GM13976 (cell line): ENCODE results near the gene TMEM238.
"Not testable (repeated sequence)": the region's sequence is repeated elsewhere in the genome, so short reads cannot be mapped to it uniquely, and the experiment has no call there.

Source experiments
- DNase-seq: peaks from one replicate; pipeline ENCODE4 v3.0.0; 2012; ENCODE audit warnings: low spot score
- in situ Hi-C: fragments of 300-500 bp; cut with MboI; formaldehyde crosslinking; loops from one replicate; pipeline ENCODE4 v1.12.0; 2022; ENCODE audit warnings: low sequenced_read_pairs, mixed read lengths, inconsistent platforms; ENCODE audit not compliant: unreplicated experiment
- TF ChIP-seq, protein P1 (sequence below): IDR thresholded peaks from 2 replicates; pipeline ENCODE4 v1.5.1; 2012; ENCODE audit warnings: borderline replicate concordance, mild to moderate bottlenecking; ENCODE audit not compliant: insufficient read depth; ENCODE audit errors: extremely low read depth, missing control alignments, control extremely low read depth

Gene TMEM238

DNA sequence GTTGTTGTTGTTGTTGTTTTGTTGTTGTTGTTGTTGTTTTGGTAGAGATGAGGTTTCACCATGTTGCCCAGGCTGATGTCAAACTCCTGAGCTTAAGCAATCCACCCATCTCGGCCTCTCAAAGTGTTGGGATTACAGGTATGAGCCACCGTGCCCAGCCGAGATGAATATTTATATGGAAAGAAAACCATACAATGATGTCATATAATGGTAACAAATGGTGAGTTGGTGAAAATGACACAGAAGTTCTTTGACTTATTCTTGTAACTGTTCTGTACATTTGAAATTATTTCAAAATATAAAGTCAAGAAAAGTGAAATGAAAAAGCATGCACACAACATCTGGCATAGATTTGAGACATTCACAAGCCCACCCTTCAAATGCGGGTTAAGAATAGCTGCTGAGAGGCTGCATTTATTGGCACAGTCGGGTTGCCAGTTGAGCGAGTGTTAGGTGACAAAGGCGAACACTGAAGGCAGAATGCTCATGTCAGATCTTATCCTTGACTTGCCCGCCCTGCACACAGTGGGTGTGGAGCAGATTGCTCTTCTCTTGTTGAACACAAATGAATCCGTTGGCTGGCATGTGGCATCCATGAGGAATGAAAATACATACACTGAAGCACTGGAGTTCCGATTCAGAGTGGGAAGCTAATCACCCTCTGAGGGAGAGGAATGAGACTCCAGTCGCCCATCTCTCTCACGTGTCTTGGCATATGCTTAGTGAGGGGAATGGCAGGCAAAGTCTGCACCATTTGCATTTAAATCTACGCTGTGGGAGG, 39.3 kb upstream of the TMEM238 start:
- DNase-seq = no peak
- in situ Hi-C loops = no loop called here
- TF ChIP-seq, protein P1, sequence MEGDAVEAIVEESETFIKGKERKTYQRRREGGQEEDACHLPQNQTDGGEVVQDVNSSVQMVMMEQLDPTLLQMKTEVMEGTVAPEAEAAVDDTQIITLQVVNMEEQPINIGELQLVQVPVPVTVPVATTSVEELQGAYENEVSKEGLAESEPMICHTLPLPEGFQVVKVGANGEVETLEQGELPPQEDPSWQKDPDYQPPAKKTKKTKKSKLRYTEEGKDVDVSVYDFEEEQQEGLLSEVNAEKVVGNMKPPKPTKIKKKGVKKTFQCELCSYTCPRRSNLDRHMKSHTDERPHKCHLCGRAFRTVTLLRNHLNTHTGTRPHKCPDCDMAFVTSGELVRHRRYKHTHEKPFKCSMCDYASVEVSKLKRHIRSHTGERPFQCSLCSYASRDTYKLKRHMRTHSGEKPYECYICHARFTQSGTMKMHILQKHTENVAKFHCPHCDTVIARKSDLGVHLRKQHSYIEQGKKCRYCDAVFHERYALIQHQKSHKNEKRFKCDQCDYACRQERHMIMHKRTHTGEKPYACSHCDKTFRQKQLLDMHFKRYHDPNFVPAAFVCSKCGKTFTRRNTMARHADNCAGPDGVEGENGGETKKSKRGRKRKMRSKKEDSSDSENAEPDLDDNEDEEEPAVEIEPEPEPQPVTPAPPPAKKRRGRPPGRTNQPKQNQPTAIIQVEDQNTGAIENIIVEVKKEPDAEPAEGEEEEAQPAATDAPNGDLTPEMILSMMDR = no peak

DNA sequence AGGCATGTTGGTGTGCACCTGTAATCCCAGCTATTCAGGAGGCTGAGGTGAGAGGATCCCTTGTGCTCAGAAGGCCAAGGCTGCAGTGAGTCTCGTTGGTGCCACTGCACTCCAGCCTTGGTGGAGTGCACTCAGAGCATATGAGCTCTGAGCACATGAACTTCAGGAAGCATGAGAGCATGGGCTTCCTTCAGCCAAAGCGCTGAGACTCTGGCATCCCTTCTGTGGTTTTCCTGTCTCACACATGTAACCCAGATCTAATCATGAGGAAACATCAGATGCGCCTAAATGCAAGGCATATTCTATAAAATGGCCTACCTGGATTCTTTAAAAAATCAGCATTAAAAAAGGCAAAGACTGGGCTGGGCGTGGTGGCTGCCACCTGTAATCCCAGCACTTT, 37.2 kb upstream of the TMEM238 start:
- DNase-seq, in situ Hi-C loops: not testable (repeated sequence)

GRCh38 chr19:55419624-55420236, 35.6 kb upstream of the TMEM238 start:
- TF ChIP-seq, protein P1 = no peak
- DNase-seq = no peak
- in situ Hi-C loops = no loop called here

DNA sequence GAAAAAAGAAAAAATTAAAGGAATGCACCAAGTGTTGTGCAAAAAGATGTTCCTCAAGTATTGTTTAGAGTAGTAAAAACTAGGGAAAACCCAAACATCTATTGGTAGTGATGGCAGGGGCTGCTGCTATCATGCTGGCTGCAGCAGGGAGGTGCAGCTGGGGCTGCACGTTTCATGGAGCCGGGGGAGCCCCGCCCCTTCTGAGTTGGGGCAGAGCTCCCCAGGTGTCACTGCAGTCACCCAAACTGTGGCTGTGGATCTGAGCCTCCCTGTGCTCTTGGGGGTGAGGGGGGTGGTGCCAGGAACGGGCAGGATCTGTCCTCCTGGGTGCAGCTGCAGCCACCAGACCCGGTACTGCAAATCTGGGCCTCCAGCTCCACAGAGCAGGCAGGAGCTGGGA, 35.0 kb upstream of the TMEM238 start:
- in situ Hi-C loops = no loop called here
- TF ChIP-seq, protein P1 = no peak
- no peak for DNase-seq

GRCh38 chr19:55418185-55418584, 34.1 kb upstream of the TMEM238 start:
- TF ChIP-seq, protein P1 = peak; percentile 69
- peak; percentile 77 for DNase-seq
- in situ Hi-C loops = no loop called here

DNA sequence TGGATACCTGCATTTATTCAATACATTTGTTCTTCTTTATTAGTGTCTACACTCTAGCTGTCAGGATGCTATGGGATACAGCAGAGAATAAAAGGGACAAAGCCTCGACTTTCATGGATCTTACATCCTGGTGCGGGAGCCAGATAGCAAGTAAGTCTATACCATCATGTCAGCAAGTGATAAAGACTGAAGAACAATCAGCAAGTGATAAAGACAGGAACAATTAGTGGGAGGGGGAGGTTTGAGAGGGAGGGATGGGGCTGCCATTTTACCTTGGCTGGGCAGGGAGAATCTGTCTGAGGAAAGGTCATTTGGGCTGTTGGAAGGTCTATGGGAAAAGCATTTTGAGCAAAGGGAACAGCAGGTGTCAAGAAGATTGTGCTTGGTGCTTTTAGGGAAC, 26.1 kb upstream of the TMEM238 start:
- DNase-seq = no peak
- TF ChIP-seq, protein P1 = no peak
- in situ Hi-C loops = no loop called here

- DNase-seq, in situ Hi-C loops: not testable (repeated sequence)
Observed at GRCh38 chr19:55409179-55409578, 25.1 kb upstream of the TMEM238 start.
